ENCODE measurements around the gene CHP2.
"Not testable (repeated sequence)": the region's sequence is repeated elsewhere in the genome, so short reads cannot be mapped to it uniquely, and the experiment has no call there.

The CHP2 gene

GRCh38 chr16:23745263-23745662, 9.6 kb upstream of the CHP2 start:
- no peak for DNase-seq (ENCODE audit: low read depth)

- DNase-seq (ENCODE audit: low read depth): no peak
Measured at GRCh38 chr16:23748630-23749029, 6.2 kb upstream of the CHP2 start.

GRCh38 chr16:23751053-23751452, 3.8 kb upstream of the CHP2 start:
- not testable (repeated sequence) for DNase-seq (ENCODE audit: low read depth)

- no peak for DNase-seq (ENCODE audit: low read depth)
Measured at GRCh38 chr16:23753908-23754593, 775 bp upstream of the CHP2 start.

- DNase-seq (ENCODE audit: low read depth): no peak
Measured at GRCh38 chr16:23755484-23755809, 621 bp downstream of the CHP2 start.

- no peak for DNase-seq (ENCODE audit: low read depth)
Measured at GRCh38 chr16:23757116-23757515, 2.3 kb downstream of the CHP2 start.

- no peak for DNase-seq (ENCODE audit: low read depth)
Measured at GRCh38 chr16:23757937-23758619, 3.3 kb downstream of the CHP2 start.

GRCh38 chr16:23765933-23766332, 11.1 kb downstream of the CHP2 start:
- no peak for DNase-seq (ENCODE audit: low read depth)

GRCh38 chr16:23768581-23768980, 13.8 kb downstream of the CHP2 start:
- DNase-seq (ENCODE audit: low read depth): no peak

- DNase-seq (ENCODE audit: low read depth): no peak
Measured at GRCh38 chr16:23771027-23771426, 16.2 kb downstream of the CHP2 start.

GRCh38 chr16:23771642-23772041, 16.8 kb downstream of the CHP2 start:
- no peak for DNase-seq (ENCODE audit: low read depth)

GRCh38 chr16:23773339-23773738, 18.5 kb downstream of the CHP2 start:
- DNase-seq (ENCODE audit: low read depth): no peak

GRCh38 chr16:23781176-23781575, 26.4 kb downstream of the CHP2 start:
- DNase-seq (ENCODE audit: low read depth): no peak

GRCh38 chr16:23784811-23785447, 30.1 kb downstream of the CHP2 start:
- DNase-seq (ENCODE audit: low read depth): no peak

GRCh38 chr16:23785842-23786241, 31.0 kb downstream of the CHP2 start:
- no peak for DNase-seq (ENCODE audit: low read depth)

GRCh38 chr16:23786964-23787561, 32.2 kb downstream of the CHP2 start:
- DNase-seq (ENCODE audit: low read depth): no peak

GRCh38 chr16:23788685-23789084, 33.9 kb downstream of the CHP2 start:
- no peak for DNase-seq (ENCODE audit: low read depth)

GRCh38 chr16:23795378-23795777, 40.6 kb downstream of the CHP2 start:
- no peak for DNase-seq (ENCODE audit: low read depth)

- no peak for DNase-seq (ENCODE audit: low read depth)
Measured at GRCh38 chr16:23796941-23797340, 42.1 kb downstream of the CHP2 start.

- DNase-seq (ENCODE audit: low read depth): peak; percentile 72
Measured at GRCh38 chr16:23801378-23801777, 46.6 kb downstream of the CHP2 start.

GRCh38 chr16:23802776-23803175, 48.0 kb downstream of the CHP2 start:
- no peak for DNase-seq (ENCODE audit: low read depth)

- DNase-seq (ENCODE audit: low read depth): peak; percentile 58
Measured at GRCh38 chr16:23803591-23804123, 48.8 kb downstream of the CHP2 start.

- DNase-seq (ENCODE audit: low read depth): no peak
Measured at GRCh38 chr16:23807028-23807427, 52.2 kb downstream of the CHP2 start.

Data from activated T-cell treated with anti-CD3 and anti-CD28 coated beads for 48 hours (primary cell).